ENCODE results near the gene SEL1L3.

- no peak for TF ChIP-seq CTCF (conservative IDR thresholded peaks at IDR 0.05 in 1 of 2, IDR thresholded peaks at IDR 0.05 in 1 of 2; ENCODE audit: low read depth in 1 of 2, low read length in 2 of 2)
- TF ChIP-seq EZH2 (IDR thresholded peaks at IDR 0.05; ENCODE audit: low read length, missing control alignments), result no peak
These were observed 16.7 kb downstream of the SEL1L3 start for GRCh38 chr4:25845841-25846653.
